ENCODE measurements around the gene PERM1. TPM values are rescaled to one million over a fixed set of nuclear protein-coding genes. Genes with fewer than 3 reads are reported as not detected.

PERM1 gene
- total and polyA plus RNA-seq, 9 of the 15 experiments (the other 6 are each of a cell fraction or from before 2014, with no cell fraction given), result not detected

- TF ChIP-seq SP2 (IDR thresholded peaks at IDR 0.05; ENCODE audit: extremely low read depth, low read depth, low read length, poor library complexity, severe bottlenecking), result peak; percentile 7
- no peak for TF ChIP-seq HES1 (IDR thresholded peaks at IDR 0.05; ENCODE audit: low read depth)
- TF ChIP-seq U2AF1 (optimal IDR thresholded peaks at IDR 0.05; ENCODE audit: low read depth, low read length), result no peak
- TF ChIP-seq JUND (IDR thresholded peaks at IDR 0.05; ENCODE audit: borderline replicate concordance, low read depth, low read length), result no peak
- TF ChIP-seq JUND (tag; IDR thresholded peaks at IDR 0.05; ENCODE audit: borderline replicate concordance, low read depth, low read length), result no peak
- no peak for TF ChIP-seq PML (IDR thresholded peaks at IDR 0.05; ENCODE audit: low read length)
- TF ChIP-seq HIVEP1 (CRISPR knock-in tag; IDR thresholded peaks at IDR 0.05), result no peak
- TF ChIP-seq NR2C1 (IDR thresholded peaks at IDR 0.05), result no peak
- no peak for TF ChIP-seq NR2C1 (tag; IDR thresholded peaks at IDR 0.05)
- no peak for TF ChIP-seq ZBTB17 (CRISPR knock-in tag; IDR thresholded peaks at IDR 0.05)
- TF ChIP-seq ZNF780A (CRISPR knock-in tag; IDR thresholded peaks at IDR 0.05), result no peak
- no peak for TF ChIP-seq SMARCB1 (IDR thresholded peaks at IDR 0.05; ENCODE audit: insufficient read length, low read depth)
- TF ChIP-seq SMARCA5 (IDR thresholded peaks at IDR 0.05), result 0 out of 2 replicates have a peak, but pooled peaks have one; percentile 21
- TF ChIP-seq, protein P1, sequence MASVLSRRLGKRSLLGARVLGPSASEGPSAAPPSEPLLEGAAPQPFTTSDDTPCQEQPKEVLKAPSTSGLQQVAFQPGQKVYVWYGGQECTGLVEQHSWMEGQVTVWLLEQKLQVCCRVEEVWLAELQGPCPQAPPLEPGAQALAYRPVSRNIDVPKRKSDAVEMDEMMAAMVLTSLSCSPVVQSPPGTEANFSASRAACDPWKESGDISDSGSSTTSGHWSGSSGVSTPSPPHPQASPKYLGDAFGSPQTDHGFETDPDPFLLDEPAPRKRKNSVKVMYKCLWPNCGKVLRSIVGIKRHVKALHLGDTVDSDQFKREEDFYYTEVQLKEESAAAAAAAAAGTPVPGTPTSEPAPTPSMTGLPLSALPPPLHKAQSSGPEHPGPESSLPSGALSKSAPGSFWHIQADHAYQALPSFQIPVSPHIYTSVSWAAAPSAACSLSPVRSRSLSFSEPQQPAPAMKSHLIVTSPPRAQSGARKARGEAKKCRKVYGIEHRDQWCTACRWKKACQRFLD (CRISPR knock-in tag; IDR thresholded peaks at IDR 0.05), result 0 out of 2 replicates have a peak, but pooled peaks have one; percentile 66
- no peak for TF ChIP-seq PPARD (CRISPR knock-in tag; IDR thresholded peaks at IDR 0.05)
- no peak for TF ChIP-seq AFF1 (IDR thresholded peaks at IDR 0.05; ENCODE audit: low read depth in 1 of 2, partially characterized antibody in 2 of 2)
- 0 out of 4 replicates have a peak, but pooled peaks of 1 of the 2 experiments have one; percentile 21 for TF ChIP-seq HDAC1 (IDR thresholded peaks at IDR 0.05)
- no peak for TF ChIP-seq SNAPC5 (CRISPR knock-in tag; IDR thresholded peaks at IDR 0.05)
- TF ChIP-seq ELF4 (CRISPR knock-in tag; IDR thresholded peaks at IDR 0.05), result no peak
- TF ChIP-seq SAFB (IDR thresholded peaks at IDR 0.05; ENCODE audit: borderline replicate concordance, low read depth, low read length), result no peak
- TF ChIP-seq MTA2 (IDR thresholded peaks at IDR 0.05; ENCODE audit: low read depth), result no peak
- no peak for TF ChIP-seq GTF2B (IDR thresholded peaks at IDR 0.05; ENCODE audit: extremely low read depth, insufficient read length)
Observed at GRCh38 chr1:1019122-1019999, 37.5 kb upstream of the PERM1 start (continued).

Data from K562 (cell line).